BJ (cell line): ENCODE measurements around the gene TMEM179. TPM values are rescaled to one million over a fixed set of nuclear protein-coding genes. Genes with fewer than 3 reads are reported as not detected.
"Not testable (repeated sequence)": the region's sequence is repeated elsewhere in the genome, so short reads cannot be mapped to it uniquely, and the experiment has no call there.

ENCODE experiments used
- CTCF ChIA-PET: fragments of 350-600 bp; formaldehyde crosslinking; extraction: SDS; loops from one replicate; lab custom pipeline; 2021; ENCODE audit warnings: antibody characterized with exemption, inconsistent platforms; lab: Yijun Ruan, JAX
- POLR2A ChIA-PET: fragments of 300-600 bp; sonication (Branson Sonifier 250); formaldehyde crosslinking; extraction: SDS; loops from one replicate; lab custom pipeline; 2021; ENCODE audit warnings: antibody characterized with exemption; lab: Charles Lee
- DNase-seq: peaks from one replicate; pipeline ENCODE4 v3.0.0-alpha.2; 2011; ENCODE audit warnings: low read depth
- H3K27me3 ChIP-seq: 2 replicates; pipeline ENCODE4 v1.6.0; 2011; ENCODE audit warnings: low read length; ENCODE audit not compliant: control insufficient read depth, insufficient read depth
- H3K36me3 ChIP-seq: 2 replicates; pipeline ENCODE4 v1.5.1; 2011; ENCODE audit warnings: low read length; ENCODE audit not compliant: control insufficient read depth, insufficient read depth
- H3K4me3 ChIP-seq: 2 replicates; pipeline ENCODE4 v1.5.1; 2011; ENCODE audit warnings: low read depth, mild to moderate bottlenecking, control low read depth, low read length
- CTCF ChIP-seq: IDR thresholded peaks from 2 replicates; pipeline ENCODE4 v1.5.1; 2011; ENCODE audit warnings: low read depth, mild to moderate bottlenecking, control low read depth, inconsistent platforms, low read length, moderate library complexity; ENCODE audit not compliant: insufficient read depth
- polyA plus RNA-seq: library from polyadenylated mRNA; depleted of rRNA; stranded (reverse); fragments of >200 nt; gene quantifications from 2 replicates; pipeline ENCODE4 v1.2.3, GENCODE V29; 2011

Gene TMEM179
- polyA plus RNA-seq, 1 experiment, result 0.09 TPM

- CTCF ChIA-PET, result interaction anchor here (0.6 to 2.1 kb wide), 21 partner anchors 9 to 564 kb away, joined by 3 to 15 read pairs (median 3); no protein-coding TSS in a partner anchor
- POLR2A ChIA-PET, result no interaction called here
- Histone ChIP-seq H3K36me3 (no peaks in the 10 kb centered on the region), H3K27me3 (peaks cover 2% of the 10 kb centered on the region; the same call in 1 of the 2 replicates), H3K4me3 (no peak overlapping the region)
- peak; percentile 98 for TF ChIP-seq CTCF
- no peak for DNase-seq
Observed at GRCh38 chr14:104639885-104640548, 35.4 kb upstream of the TMEM179 start.

DNA sequence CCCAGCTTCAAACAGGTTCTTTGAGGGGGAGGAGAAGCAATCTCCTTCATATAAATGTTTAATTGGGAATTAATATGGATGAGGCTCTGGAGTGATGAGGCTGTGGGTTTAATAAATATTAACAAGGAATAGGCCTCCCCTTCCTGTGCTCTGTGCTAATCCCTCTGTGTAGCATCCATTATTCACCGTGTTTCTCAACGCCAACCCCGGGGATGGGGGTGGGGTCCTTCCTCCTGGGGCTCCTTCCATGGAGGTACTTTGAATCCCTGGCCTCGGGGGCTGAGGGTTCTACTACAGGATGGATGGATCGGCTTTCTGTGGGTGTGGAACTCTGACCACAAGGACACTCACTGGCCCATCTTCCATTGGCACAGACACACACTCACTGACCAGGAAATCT is 34.9 kb upstream of the TMEM179 start:
- POLR2A ChIA-PET, result no interaction called here
- no peak for TF ChIP-seq CTCF
- CTCF ChIA-PET, result interaction anchor here (0.7 to 2.1 kb wide), 17 partner anchors 9 to 563 kb away, joined by 3 to 15 read pairs (median 3); no protein-coding TSS in a partner anchor
- Histone ChIP-seq H3K27me3 (peaks cover 2% of the 10 kb centered on the region; the same call in 1 of the 2 replicates), H3K4me3 (no peak overlapping the region), H3K36me3 (no peaks in the 10 kb centered on the region)
- no peak for DNase-seq

DNA sequence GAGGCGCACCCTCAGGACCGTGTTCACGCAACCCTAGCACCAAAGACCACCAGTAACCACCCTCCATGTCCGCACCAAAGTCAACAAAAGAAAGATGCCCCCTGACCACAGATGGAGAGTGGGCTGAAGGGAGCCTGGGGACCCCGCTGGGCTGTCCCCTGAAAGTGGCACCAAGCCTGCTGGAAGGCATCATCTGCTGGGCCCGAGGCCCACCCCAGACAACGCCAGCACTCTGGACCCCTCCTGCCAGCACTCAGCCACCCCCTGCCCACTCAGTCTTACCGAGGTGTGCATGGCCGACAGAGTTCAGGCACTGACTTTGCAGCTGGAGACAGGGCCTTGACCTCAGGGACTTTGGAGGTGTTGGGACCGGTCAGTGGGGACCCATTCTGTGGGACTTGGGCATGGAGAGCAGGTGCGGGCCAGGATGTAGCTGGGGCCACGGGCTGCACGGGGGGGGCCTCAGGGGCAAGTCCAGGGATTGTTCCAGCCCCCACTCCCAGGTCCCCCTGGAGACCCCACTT is 34.4 kb upstream of the TMEM179 start:
- Histone ChIP-seq H3K27me3 (peaks cover 2% of the 10 kb centered on the region; the same call in 1 of the 2 replicates), H3K4me3 (no peak overlapping the region), H3K36me3 (no peaks in the 10 kb centered on the region)
- CTCF ChIA-PET, result interaction anchor here (0.7 to 2.1 kb wide), 8 partner anchors 10 to 563 kb away, joined by 3 to 15 read pairs (median 3); no protein-coding TSS in a partner anchor
- DNase-seq, result no peak
- no peak for TF ChIP-seq CTCF
- POLR2A ChIA-PET, result no interaction called here

DNA sequence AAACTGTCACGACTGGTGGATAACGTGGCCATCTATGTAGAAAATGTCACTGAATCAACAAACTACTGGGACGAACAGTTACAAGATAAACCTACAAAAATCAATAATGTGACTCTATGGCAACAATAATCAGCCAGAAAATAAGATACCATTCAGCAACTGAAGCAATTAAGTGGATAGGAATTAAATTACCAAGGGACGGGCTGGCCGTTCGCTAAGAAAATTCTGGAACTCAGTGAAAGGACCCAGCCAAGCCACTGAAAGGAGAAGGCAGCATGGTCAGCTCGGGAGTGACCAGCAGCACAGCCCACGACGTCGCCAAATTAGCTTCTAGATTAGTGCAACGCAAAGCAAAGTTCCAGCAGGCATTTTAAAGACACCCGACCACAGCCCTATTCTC is 33.6 kb upstream of the TMEM179 start:
- Histone ChIP-seq H3K27me3 (peaks cover 2% of the 10 kb centered on the region; the same call in 1 of the 2 replicates), H3K4me3 (no peak overlapping the region), H3K36me3 (no peaks in the 10 kb centered on the region)
- CTCF ChIA-PET, result no interaction called here
- no peak for DNase-seq
- no peak for TF ChIP-seq CTCF
- POLR2A ChIA-PET, result no interaction called here

GRCh38 chr14:104637546-104638003 is 33.0 kb upstream of the TMEM179 start:
- POLR2A ChIA-PET, result no interaction called here
- Histone ChIP-seq H3K36me3 (no peaks in the 10 kb centered on the region), H3K4me3 (no peak overlapping the region), H3K27me3 (peaks cover 2% of the 10 kb centered on the region; the same call in 1 of the 2 replicates)
- no peak for DNase-seq
- no peak for TF ChIP-seq CTCF
- CTCF ChIA-PET, result interaction anchor here (0.7 to 1.1 kb wide), 2 partner anchors 13 to 500 kb away, joined by 3 to 4 read pairs; no protein-coding TSS in a partner anchor

DNA sequence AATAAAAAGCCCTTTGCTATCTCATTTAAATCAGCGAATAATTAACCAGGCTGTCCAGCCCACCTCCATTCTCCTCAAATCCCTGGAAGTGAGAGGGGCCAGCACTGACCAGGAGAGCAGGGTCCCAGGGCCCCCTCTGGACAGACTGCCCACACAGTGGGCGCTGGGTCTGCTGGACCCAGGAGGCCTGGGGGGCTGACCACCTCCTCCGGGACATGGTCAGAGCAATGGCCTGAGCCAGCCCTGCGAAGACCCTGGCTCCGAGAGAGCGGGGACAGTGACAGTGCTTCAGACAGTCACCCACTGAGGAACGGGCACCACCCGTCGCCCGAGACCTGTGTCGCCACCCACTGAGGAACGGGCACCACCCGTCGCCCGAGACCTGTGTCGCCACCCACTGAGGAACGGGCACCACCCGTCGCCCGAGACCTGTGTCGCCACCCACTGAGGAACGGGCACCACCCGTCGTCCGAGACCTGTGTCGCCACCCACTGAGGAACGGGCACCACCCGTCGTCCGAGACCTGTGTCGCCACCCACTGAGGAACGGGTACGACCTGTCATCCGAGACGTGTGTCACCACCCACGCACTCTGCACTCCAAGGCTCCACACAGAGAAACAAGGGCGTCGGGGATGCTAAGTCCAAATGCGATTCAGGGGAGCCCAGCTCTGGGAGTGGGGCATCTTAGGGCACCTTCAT is 32.4 kb upstream of the TMEM179 start:
- DNase-seq, POLR2A ChIA-PET, H3K4me3 ChIP-seq, H3K27me3 ChIP-seq, H3K36me3 ChIP-seq: not testable (repeated sequence)
- CTCF ChIA-PET, result interaction anchor here (0.7 to 1.1 kb wide), 3 partner anchors 13 to 559 kb away, joined by 3 to 5 read pairs (median 4); no protein-coding TSS in a partner anchor
